K562 (cell line): ENCODE results near the gene FITM1. TPM values are rescaled to one million over a fixed set of nuclear protein-coding genes. Genes with fewer than 3 reads are reported as not detected.

Experiments used
- BHLHE40 ChIP-seq: IDR thresholded peaks from 2 replicates; pipeline ENCODE4 v1.6.1; 2011; ENCODE audit warnings: low read length, improper control_type of control experiment
- BRD9 ChIP-seq: fragments of 450-650 bp; IDR thresholded peaks from 2 replicates; pipeline ENCODE4 v1.6.1; 2018; ENCODE audit warnings: low read depth; ENCODE audit not compliant: partially characterized antibody
- BRF2 ChIP-seq: IDR thresholded peaks from 3 replicates; pipeline ENCODE4 v1.6.1; 2011; ENCODE audit warnings: borderline replicate concordance, mild to moderate bottlenecking; ENCODE audit not compliant: insufficient read length, insufficient read depth
- CBFA2T2 ChIP-seq: fragments of 450-650 bp; conservative IDR thresholded peaks from 2 replicates; pipeline ENCODE4 v1.6.1; 2017; ENCODE audit warnings: mild to moderate bottlenecking
- CTBP1 ChIP-seq: fragments of 450-650 bp; IDR thresholded peaks from 2 replicates; pipeline ENCODE4 v1.6.1; 2016; ENCODE audit warnings: borderline replicate concordance
- FOS ChIP-seq: IDR thresholded peaks from 3 replicates; pipeline ENCODE4 v1.6.1; 2011; ENCODE audit not compliant: insufficient read length; ENCODE audit errors: extremely low read depth
- HDAC2 ChIP-seq: fragments of 450-650 bp; IDR thresholded peaks from 2 replicates; pipeline ENCODE4 v1.6.1; 2016; ENCODE audit warnings: mild to moderate bottlenecking
- HDAC6 ChIP-seq: IDR thresholded peaks from 2 replicates; pipeline ENCODE4 v1.6.1; 2012; ENCODE audit warnings: low read depth, mild to moderate bottlenecking, control low read depth, inconsistent platforms, low read length, moderate library complexity
- JUNB ChIP-seq: fragments of 450-650 bp; formaldehyde crosslinking; conservative IDR thresholded peaks from 2 replicates; pipeline ENCODE4 v1.4.0; 2020; ENCODE audit warnings: mild to moderate bottlenecking
- KDM2B ChIP-seq: fragments of 250-450 bp; sonication (Bioruptor Pico); IDR thresholded peaks from 2 replicates; pipeline ENCODE4 v1.8.0; 2021; ENCODE audit warnings: mild to moderate bottlenecking, moderate library complexity
- L3MBTL2 ChIP-seq: fragments of 450-650 bp; IDR thresholded peaks from 2 replicates; pipeline ENCODE4 v1.6.1; 2016; ENCODE audit warnings: mild to moderate bottlenecking, moderate library complexity
- LARP7 ChIP-seq: fragments of 450-650 bp; IDR thresholded peaks from 2 replicates; pipeline ENCODE4 v1.6.1; 2016
- MXI1 ChIP-seq: IDR thresholded peaks from 2 replicates; pipeline ENCODE4 v1.6.1; 2011; ENCODE audit warnings: low read depth, mild to moderate bottlenecking, improper control_type of control experiment, low read length
- NKRF ChIP-seq: fragments of 450-650 bp; IDR thresholded peaks from 2 replicates; pipeline ENCODE4 v1.6.1; 2016; ENCODE audit warnings: borderline replicate concordance
- PHF8 ChIP-seq: fragments of 200-600 bp; sonication (generic); IDR thresholded peaks from 2 replicates; pipeline ENCODE4 v1.6.1; 2012; ENCODE audit warnings: mixed run types, mild to moderate bottlenecking, inconsistent platforms, low read length, moderate library complexity, borderline replicate concordance
- POLR2A ChIP-seq: fragments of 450-650 bp; conservative IDR thresholded peaks from 2 replicates; pipeline ENCODE4 v1.6.1; 2016
- RBM22 ChIP-seq: fragments of 200-400 bp; formaldehyde crosslinking; IDR thresholded peaks from 2 replicates; pipeline ENCODE4 v1.6.1; 2018; ENCODE audit warnings: low read length, low read depth; ENCODE audit not compliant: poor library complexity, severe bottlenecking
- TOE1 ChIP-seq, 2 experiments: fragments of 450-650 bp in 1 of 2; sonication (generic) in 1 of 2; formaldehyde crosslinking in 1 of 2; IDR thresholded peaks; 2 replicates each; pipeline versions ENCODE4 v1.7.1 to v1.8.0; 2016 to 2022; ENCODE audit warnings: borderline replicate concordance in 2 of 2, mild to moderate bottlenecking in 2 of 2, antibody characterized with exemption in 1 of 2, inconsistent platforms in 1 of 2, low read depth in 1 of 2, missing genetic modification reagents in 1 of 2, moderate library complexity in 1 of 2
- UBTF ChIP-seq, 2 experiments: IDR thresholded peaks; 2 replicates each; pipeline ENCODE4 v1.6.1; 2012; ENCODE audit warnings: improper control_type of control experiment in 2 of 2, low read depth in 2 of 2, low read length in 2 of 2, borderline replicate concordance in 1 of 2
- USF2 ChIP-seq: sonication (generic); formaldehyde crosslinking; IDR thresholded peaks from 2 replicates; pipeline ENCODE4 v1.5.0; 2020; ENCODE audit warnings: missing genetic modification reagents
- ZFX ChIP-seq: sonication (generic); formaldehyde crosslinking; IDR thresholded peaks from 2 replicates; pipeline ENCODE4 v1.8.0; 2022; ENCODE audit warnings: mild to moderate bottlenecking, missing genetic modification reagents, moderate library complexity
- ZNF12 ChIP-seq: sonication (generic); formaldehyde crosslinking; IDR thresholded peaks from 2 replicates; pipeline ENCODE4 v1.4.0; 2020; ENCODE audit warnings: mild to moderate bottlenecking, missing genetic modification reagents
- polyA plus RNA-seq, 8 experiments: library from polyadenylated mRNA; depleted of rRNA in 4 of 8; stranded (reverse) in 5 of 8; unstranded in 3 of 8; fragments of >200 nt; fragmentation: Nextera tagmentation in 2 of 8; fragmentation: Illumina TruSeq in 1 of 8; extraction: Ambion mirVana in 2 of 8; extraction: Trizol in 1 of 8; gene quantifications; 2 replicates each; pipeline versions ENCODE4 v1.2.1 to v1.2.3, GENCODE V29; 2011 to 2014; ENCODE audit warnings: inconsistent platforms in 1 of 8, missing spikeins in 1 of 8
- total RNA-seq, 7 experiments: library from RNA; depleted of rRNA in 6 of 7; stranded (reverse); fragments of >200 nt in 6 of 7; fragmentation: Illumina TruSeq in 2 of 7; extraction: Trizol in 2 of 7; gene quantifications; 2 replicates each; pipeline versions ENCODE4 v1.2.1 to v1.2.3, GENCODE V29; 2011 to 2021; ENCODE audit warnings: low replicate concordance in 1 of 7

FITM1 gene
- total and polyA plus RNA-seq, 9 of the 15 experiments (the other 6 are each of a cell fraction or from before 2014, with no cell fraction given) = 0.09 to 0.20 TPM; not detected in 7

GRCh38 chr14:24095271-24096068 is 35.0 kb upstream of the FITM1 start (continued):
- TF ChIP-seq BRF2 (no peak), NKRF (peak; percentile 75; the same call in 1 of the 2 replicates), USF2 (CRISPR knock-in tag) (peak; percentile 91), UBTF (IDR thresholded peaks at IDR 0.05; ENCODE audit: borderline replicate concordance in 1 of 2, low read depth in 2 of 2, low read length in 2 of 2) (no peak), HDAC6 (no peak), PHF8 (peak; percentile 16; the same call in 1 of the 2 replicates), RBM22 (no peak), CBFA2T2 (peak; percentile 80), BHLHE40 (peak; percentile 78), L3MBTL2 (peak; percentile 87), MXI1 (0 out of 2 replicates have a peak, but pooled peaks have one; percentile 19), BRD9 (peak; percentile 32), ZNF12 (CRISPR knock-in tag) (no peak), HDAC2 (0 out of 2 replicates have a peak, but pooled peaks have one; percentile 24), POLR2A (peak; percentile 93), FOS (no peak), JUNB (CRISPR knock-in tag) (no peak), LARP7 (no peak), KDM2B (CRISPR knock-in tag) (no peak), TOE1 (IDR thresholded peaks at IDR 0.05; ENCODE audit: borderline replicate concordance) (peak; percentile 96), TOE1 (CRISPR knock-in tag; IDR thresholded peaks at IDR 0.05; ENCODE audit: borderline replicate concordance, low read depth) (no peak), ZFX (no peak; the same call in 1 of the 2 replicates), CTBP1 (peak; percentile 42; the same call in 1 of the 2 replicates)
